ENCODE results near the gene DLAT.
"Not testable (repeated sequence)": the region's sequence is repeated elsewhere in the genome, so short reads cannot be mapped to it uniquely, and the experiment has no call there.

The DLAT gene

GRCh38 chr11:111983187-111983986 lies 41.8 kb upstream of the DLAT start:
- Histone ChIP-seq H3K9ac (ENCODE audit: low read depth in 1 of 2, low read length in 2 of 2) (peak overlapping the region; percentile 73), H3K27me3 (ENCODE audit: control insufficient read depth in 1 of 2, insufficient read depth in 2 of 2, low read length in 2 of 2) (no peaks in the 10 kb centered on the region), H3K27ac (ENCODE audit: low read depth, low read length) (peak overlapping the region; percentile 27), H3K9me3 (ENCODE audit: control insufficient read depth in 1 of 2, low read length in 2 of 2) (no peaks in the 10 kb centered on the region), H3K4me3 (ENCODE audit: low read depth in 1 of 2, low read length in 2 of 2) (peak overlapping the region; percentile 76 to 77), H3K4me1 (ENCODE audit: control insufficient read depth in 1 of 2, insufficient read depth in 2 of 2, low read length in 2 of 2) (peaks cover 7 to 8% of the 10 kb centered on the region in 2 donors), H3K36me3 (ENCODE audit: control insufficient read depth in 1 of 2, insufficient read depth in 2 of 2, low read length in 2 of 2) (peaks cover 0 to 8% of the 10 kb centered on the region in 2 donors)

- Histone ChIP-seq H3K9ac (ENCODE audit: low read depth in 1 of 2, low read length in 2 of 2) (no peak overlapping the region), H3K27ac (ENCODE audit: low read depth, low read length) (no peak overlapping the region), H3K9me3 (ENCODE audit: control insufficient read depth in 1 of 2, low read length in 2 of 2) (no peaks in the 10 kb centered on the region), H3K4me1 (ENCODE audit: control insufficient read depth in 1 of 2, insufficient read depth in 2 of 2, low read length in 2 of 2) (peaks cover 7% of the 10 kb centered on the region in 2 donors), H3K27me3 (ENCODE audit: control insufficient read depth in 1 of 2, insufficient read depth in 2 of 2, low read length in 2 of 2) (no peaks in the 10 kb centered on the region), H3K4me3 (ENCODE audit: low read depth in 1 of 2, low read length in 2 of 2) (no peak overlapping the region), H3K36me3 (ENCODE audit: control insufficient read depth in 1 of 2, insufficient read depth in 2 of 2, low read length in 2 of 2) (peaks cover 0 to 12% of the 10 kb centered on the region in 2 donors)
Observed at GRCh38 chr11:111986589-111986988, 38.6 kb upstream of the DLAT start.

- H3K27ac ChIP-seq (ENCODE audit: low read depth, low read length): no peak overlapping the region
Observed at GRCh38 chr11:111990381-111990780, 34.8 kb upstream of the DLAT start.

GRCh38 chr11:111992206-111992855 lies 32.9 kb upstream of the DLAT start:
- peaks cover 9 to 36% of the 10 kb centered on the region in 2 donors for H3K36me3 ChIP-seq (ENCODE audit: control insufficient read depth in 1 of 2, insufficient read depth in 2 of 2, low read length in 2 of 2)

More at GRCh38 chr11:111990381-111990780, 34.8 kb upstream of the DLAT start:
- Histone ChIP-seq H3K4me1 (ENCODE audit: control insufficient read depth in 1 of 2, insufficient read depth in 2 of 2, low read length in 2 of 2) (peaks cover 0 to 3% of the 10 kb centered on the region in 2 donors), H3K4me3 (ENCODE audit: low read depth in 1 of 2, low read length in 2 of 2) (no peak overlapping the region), H3K9ac (ENCODE audit: low read depth in 1 of 2, low read length in 2 of 2) (no peak overlapping the region), H3K36me3 (ENCODE audit: control insufficient read depth in 1 of 2, insufficient read depth in 2 of 2, low read length in 2 of 2) (peaks cover 2 to 36% of the 10 kb centered on the region in 2 donors), H3K27me3 (ENCODE audit: control insufficient read depth in 1 of 2, insufficient read depth in 2 of 2, low read length in 2 of 2) (no peaks in the 10 kb centered on the region), H3K9me3 (ENCODE audit: control insufficient read depth in 1 of 2, low read length in 2 of 2) (no peaks in the 10 kb centered on the region)

GRCh38 chr11:111996129-111996528 lies 29.1 kb upstream of the DLAT start:
- Histone ChIP-seq H3K9me3 (ENCODE audit: control insufficient read depth in 1 of 2, low read length in 2 of 2) (no peaks in the 10 kb centered on the region), H3K27me3 (ENCODE audit: control insufficient read depth in 1 of 2, insufficient read depth in 2 of 2, low read length in 2 of 2) (no peaks in the 10 kb centered on the region), H3K27ac (ENCODE audit: low read depth, low read length) (no peak overlapping the region), H3K4me1 (ENCODE audit: control insufficient read depth in 1 of 2, insufficient read depth in 2 of 2, low read length in 2 of 2) (no peaks in the 10 kb centered on the region), H3K36me3 (ENCODE audit: control insufficient read depth in 1 of 2, insufficient read depth in 2 of 2, low read length in 2 of 2) (peaks cover 12 to 28% of the 10 kb centered on the region in 2 donors), H3K4me3 (ENCODE audit: low read depth in 1 of 2, low read length in 2 of 2) (no peak overlapping the region), H3K9ac (ENCODE audit: low read depth in 1 of 2, low read length in 2 of 2) (no peak overlapping the region)

More at GRCh38 chr11:111992206-111992855, 32.9 kb upstream of the DLAT start:
- Histone ChIP-seq H3K27ac (ENCODE audit: low read depth, low read length) (no peak overlapping the region), H3K9ac (ENCODE audit: low read depth in 1 of 2, low read length in 2 of 2) (no peak overlapping the region), H3K9me3 (ENCODE audit: control insufficient read depth in 1 of 2, low read length in 2 of 2) (no peaks in the 10 kb centered on the region), H3K4me1 (ENCODE audit: control insufficient read depth in 1 of 2, insufficient read depth in 2 of 2, low read length in 2 of 2) (peaks cover 0 to 3% of the 10 kb centered on the region in 2 donors), H3K27me3 (ENCODE audit: control insufficient read depth in 1 of 2, insufficient read depth in 2 of 2, low read length in 2 of 2) (no peaks in the 10 kb centered on the region), H3K4me3 (ENCODE audit: low read depth in 1 of 2, low read length in 2 of 2) (no peak overlapping the region)

- H3K27ac ChIP-seq (ENCODE audit: low read depth, low read length): not testable (repeated sequence)
Observed at GRCh38 chr11:111996669-111997068, 28.5 kb upstream of the DLAT start.

GRCh38 chr11:111999111-111999510 lies 26.1 kb upstream of the DLAT start:
- Histone ChIP-seq H3K4me1 (ENCODE audit: control insufficient read depth in 1 of 2, insufficient read depth in 2 of 2, low read length in 2 of 2) (no peaks in the 10 kb centered on the region), H3K27ac (ENCODE audit: low read depth, low read length) (no peak overlapping the region), H3K27me3 (ENCODE audit: control insufficient read depth in 1 of 2, insufficient read depth in 2 of 2, low read length in 2 of 2) (no peaks in the 10 kb centered on the region), H3K9me3 (ENCODE audit: control insufficient read depth in 1 of 2, low read length in 2 of 2) (no peaks in the 10 kb centered on the region), H3K36me3 (ENCODE audit: control insufficient read depth in 1 of 2, insufficient read depth in 2 of 2, low read length in 2 of 2) (peaks cover 10 to 12% of the 10 kb centered on the region in 2 donors), H3K9ac (ENCODE audit: low read depth in 1 of 2, low read length in 2 of 2) (no peak overlapping the region), H3K4me3 (ENCODE audit: low read depth in 1 of 2, low read length in 2 of 2) (no peak overlapping the region)

More at GRCh38 chr11:111996669-111997068, 28.5 kb upstream of the DLAT start:
- H3K36me3 ChIP-seq (ENCODE audit: control insufficient read depth in 1 of 2, insufficient read depth in 2 of 2, low read length in 2 of 2): peaks cover 12 to 28% of the 10 kb centered on the region in 2 donors
- not testable (repeated sequence) for H3K27me3 ChIP-seq (ENCODE audit: control insufficient read depth in 1 of 2, insufficient read depth in 2 of 2, low read length in 2 of 2); H3K9ac ChIP-seq (ENCODE audit: low read depth in 1 of 2, low read length in 2 of 2); H3K4me3 ChIP-seq (ENCODE audit: low read depth in 1 of 2, low read length in 2 of 2); H3K4me1 ChIP-seq (ENCODE audit: control insufficient read depth in 1 of 2, insufficient read depth in 2 of 2, low read length in 2 of 2); H3K9me3 ChIP-seq (ENCODE audit: control insufficient read depth in 1 of 2, low read length in 2 of 2)

GRCh38 chr11:112000703-112001102 lies 24.5 kb upstream of the DLAT start:
- Histone ChIP-seq H3K36me3 (ENCODE audit: control insufficient read depth in 1 of 2, insufficient read depth in 2 of 2, low read length in 2 of 2) (peaks cover 4 to 17% of the 10 kb centered on the region in 2 donors), H3K4me1 (ENCODE audit: control insufficient read depth in 1 of 2, insufficient read depth in 2 of 2, low read length in 2 of 2) (no peaks in the 10 kb centered on the region), H3K9ac (ENCODE audit: low read depth in 1 of 2, low read length in 2 of 2) (no peak overlapping the region)

GRCh38 chr11:112002491-112003216 lies 22.6 kb upstream of the DLAT start:
- Histone ChIP-seq H3K27me3 (ENCODE audit: control insufficient read depth in 1 of 2, insufficient read depth in 2 of 2, low read length in 2 of 2) (no peaks in the 10 kb centered on the region), H3K4me1 (ENCODE audit: control insufficient read depth in 1 of 2, insufficient read depth in 2 of 2, low read length in 2 of 2) (no peaks in the 10 kb centered on the region), H3K9me3 (ENCODE audit: control insufficient read depth in 1 of 2, low read length in 2 of 2) (no peaks in the 10 kb centered on the region), H3K9ac (ENCODE audit: low read depth in 1 of 2, low read length in 2 of 2) (no peak overlapping the region), H3K4me3 (ENCODE audit: low read depth in 1 of 2, low read length in 2 of 2) (no peak overlapping the region), H3K36me3 (ENCODE audit: control insufficient read depth in 1 of 2, insufficient read depth in 2 of 2, low read length in 2 of 2) (peaks cover 3 to 12% of the 10 kb centered on the region in 2 donors), H3K27ac (ENCODE audit: low read depth, low read length) (no peak overlapping the region)

More at GRCh38 chr11:112000703-112001102, 24.5 kb upstream of the DLAT start:
- Histone ChIP-seq H3K9me3 (ENCODE audit: control insufficient read depth in 1 of 2, low read length in 2 of 2) (no peaks in the 10 kb centered on the region), H3K27ac (ENCODE audit: low read depth, low read length) (no peak overlapping the region), H3K27me3 (ENCODE audit: control insufficient read depth in 1 of 2, insufficient read depth in 2 of 2, low read length in 2 of 2) (no peaks in the 10 kb centered on the region), H3K4me3 (ENCODE audit: low read depth in 1 of 2, low read length in 2 of 2) (no peak overlapping the region)

GRCh38 chr11:112004389-112004788 lies 20.8 kb upstream of the DLAT start:
- Histone ChIP-seq H3K27ac (ENCODE audit: low read depth, low read length) (no peak overlapping the region), H3K4me1 (ENCODE audit: control insufficient read depth in 1 of 2, insufficient read depth in 2 of 2, low read length in 2 of 2) (no peaks in the 10 kb centered on the region), H3K27me3 (ENCODE audit: control insufficient read depth in 1 of 2, insufficient read depth in 2 of 2, low read length in 2 of 2) (no peaks in the 10 kb centered on the region), H3K9me3 (ENCODE audit: control insufficient read depth in 1 of 2, low read length in 2 of 2) (no peaks in the 10 kb centered on the region), H3K36me3 (ENCODE audit: control insufficient read depth in 1 of 2, insufficient read depth in 2 of 2, low read length in 2 of 2) (peaks cover 3 to 9% of the 10 kb centered on the region in 2 donors), H3K4me3 (ENCODE audit: low read depth in 1 of 2, low read length in 2 of 2) (no peak overlapping the region), H3K9ac (ENCODE audit: low read depth in 1 of 2, low read length in 2 of 2) (no peak overlapping the region)
